Keratinocyte (primary cell): ENCODE measurements around the gene HIF1A. TPM values are rescaled to one million over a fixed set of nuclear protein-coding genes. Genes with fewer than 3 reads are reported as not detected.

Experiments used
- DNase-seq: peaks from one replicate; pipeline ENCODE4 v3.0.0-alpha.2; 2011; ENCODE audit warnings: low read depth, missing footprints, low spot score
- FAIRE-seq: peaks from 2 replicates; lab custom pipeline; 2011; peaks lifted over from hg19 to GRCh38; lab: Jason Lieb, UNC
- H2AFZ ChIP-seq: 2 replicates; pipeline ENCODE4 v1.6.0; 2012; ENCODE audit warnings: low read length, control low read depth, inconsistent platforms; ENCODE audit not compliant: control insufficient read depth
- H3K27ac ChIP-seq: 2 replicates; pipeline ENCODE4 v1.5.1; 2011; ENCODE audit warnings: low read length; ENCODE audit not compliant: control insufficient read depth, insufficient read depth
- H3K27me3 ChIP-seq: 3 replicates; pipeline ENCODE4 v1.6.0; 2011; ENCODE audit warnings: low read length; ENCODE audit not compliant: control insufficient read depth, insufficient read depth; ENCODE audit errors: extremely low read depth
- H3K36me3 ChIP-seq, 2 experiments: 2 replicates in 1 of 2; 3 replicates in 1 of 2; pipeline ENCODE4 v1.5.1; 2011; ENCODE audit warnings: low read length in 2 of 2, mild to moderate bottlenecking in 1 of 2; ENCODE audit not compliant: control insufficient read depth in 2 of 2, insufficient read depth in 2 of 2; ENCODE audit errors: extremely low read depth in 1 of 2
- H3K4me1 ChIP-seq: 3 replicates; pipeline ENCODE4 v1.5.1; 2011; ENCODE audit warnings: low read length; ENCODE audit not compliant: control insufficient read depth, insufficient read depth; ENCODE audit errors: extremely low read depth
- H3K4me2 ChIP-seq: 3 replicates; pipeline ENCODE4 v1.6.0; 2011; ENCODE audit warnings: low read depth, low read length; ENCODE audit not compliant: control insufficient read depth, insufficient read depth; ENCODE audit errors: extremely low read depth
- H3K4me3 ChIP-seq, 3 experiments: fragments of 200-600 bp in 1 of 3; sonication (generic) in 1 of 3; 2 replicates in 2 of 3; 3 replicates in 1 of 3; pipeline ENCODE4 v1.5.1; 2011 to 2016; ENCODE audit warnings: low read length in 3 of 3, mild to moderate bottlenecking in 3 of 3, control low read depth in 2 of 3, inconsistent platforms in 1 of 3, low read depth in 1 of 3, mixed read lengths in 1 of 3, mixed run types in 1 of 3, moderate library complexity in 1 of 3; ENCODE audit not compliant: control insufficient read depth in 2 of 3, insufficient read depth in 2 of 3; ENCODE audit errors: extremely low read depth in 1 of 3
- H3K79me2 ChIP-seq: 2 replicates; pipeline ENCODE4 v1.6.0; 2012; ENCODE audit warnings: low read length; ENCODE audit not compliant: control insufficient read depth, insufficient read depth
- H3K9ac ChIP-seq: 3 replicates; pipeline ENCODE4 v1.6.0; 2011; ENCODE audit warnings: low read length; ENCODE audit not compliant: control insufficient read depth, insufficient read depth; ENCODE audit errors: extremely low read depth
- H3K9me1 ChIP-seq: 3 replicates; pipeline ENCODE4 v1.6.0; 2011; ENCODE audit warnings: low read length; ENCODE audit not compliant: control insufficient read depth, insufficient read depth; ENCODE audit errors: extremely low read depth
- H3K9me3 ChIP-seq: 2 replicates; pipeline ENCODE4 v1.5.1; 2012; ENCODE audit warnings: low read depth, low read length; ENCODE audit not compliant: control insufficient read depth
- H4K20me1 ChIP-seq: 3 replicates; pipeline ENCODE4 v1.6.0; 2011; ENCODE audit warnings: low read length; ENCODE audit not compliant: control insufficient read depth, insufficient read depth; ENCODE audit errors: extremely low read depth
- CTCF ChIP-seq, 3 experiments: IDR thresholded peaks in 1 of 3; conservative IDR thresholded peaks in 1 of 3; optimal IDR thresholded peaks in 1 of 3; 2 replicates in 2 of 3; 3 replicates in 1 of 3; pipeline versions ENCODE3 to v1.5.1; 2011; ENCODE audit warnings: low read length in 3 of 3, mild to moderate bottlenecking in 3 of 3, moderate library complexity in 2 of 3, control low read depth in 1 of 3, inconsistent platforms in 1 of 3; ENCODE audit not compliant: insufficient read depth in 2 of 3; ENCODE audit errors: extremely low read depth in 1 of 3
- EZH2 ChIP-seq: IDR thresholded peaks from one replicate; pipeline ENCODE4 v1.6.1; 2012; ENCODE audit warnings: inconsistent platforms, mild to moderate bottlenecking, low read length, moderate library complexity
- dilution Hi-C: fragments of 300-500 bp; cut with MboI; formaldehyde crosslinking; loops from one replicate; pipeline ENCODE4 v1.7.0; 2020; ENCODE audit warnings: low sequenced_read_pairs; ENCODE audit not compliant: extremely low pct_ligation_motif_present
- polyA plus RNA-seq, 5 experiments: library from polyadenylated mRNA; depleted of rRNA in 3 of 5; stranded (reverse) in 3 of 5; stranded (forward) in 1 of 5; unstranded in 1 of 5; fragments of >200 nt; gene quantifications; 1 replicate in 1 of 5; 2 replicates in 3 of 5; 3 replicates in 1 of 5; pipeline versions ENCODE4 v1.2.1 to v1.2.3, GENCODE V29; 2011 to 2012; ENCODE audit warnings: missing spikeins in 2 of 5, low read depth in 1 of 5, low replicate concordance in 1 of 5

HIF1A gene
- polyA plus RNA-seq, 1 donor (not counting 4 experiments of a cell fraction or from before 2014, with no cell fraction given): 202 TPM

- no peaks in the 10 kb centered on the region for H3K9me3 ChIP-seq
- no peak overlapping the region for H3K27ac ChIP-seq
- H3K27me3 ChIP-seq: no peaks in the 10 kb centered on the region
- DNase-seq: no peak
- H3K79me2 ChIP-seq: no peaks in the 10 kb centered on the region
- no peak for FAIRE-seq
- no peak overlapping the region for H2AFZ ChIP-seq
- H3K4me2 ChIP-seq: no peak overlapping the region
- H3K9ac ChIP-seq: no peak overlapping the region
- no peaks in the 10 kb centered on the region for H3K36me3 ChIP-seq
- no peaks in the 10 kb centered on the region for H4K20me1 ChIP-seq
- peaks cover 33% of the 10 kb centered on the region for H3K4me1 ChIP-seq
- H3K4me3 ChIP-seq: no peak overlapping the region
- no peak for TF ChIP-seq EZH2
- no peak for TF ChIP-seq CTCF (optimal IDR thresholded peaks at IDR 0.05 in 1 of 3, IDR thresholded peaks at IDR 0.05 in 1 of 3, conservative IDR thresholded peaks at IDR 0.05 in 1 of 3; ENCODE audit: extremely low read depth in 1 of 3, insufficient read depth in 2 of 3, low read length in 3 of 3)
- dilution Hi-C loops: no loop called here
- H3K9me1 ChIP-seq: no peaks in the 10 kb centered on the region
Observed at GRCh38 chr14:61663312-61663979, 31.9 kb upstream of the HIF1A start.

- Histone ChIP-seq H3K4me1 (peaks cover 9% of the 10 kb centered on the region), H4K20me1 (no peaks in the 10 kb centered on the region), H2AFZ (peak overlapping the region; percentile 13), H3K9ac (no peak overlapping the region), H3K9me1 (no peaks in the 10 kb centered on the region), H3K9me3 (no peaks in the 10 kb centered on the region), H3K4me3 (no peak overlapping the region), H3K27ac (no peak overlapping the region), H3K79me2 (no peaks in the 10 kb centered on the region), H3K36me3 (no peaks in the 10 kb centered on the region), H3K27me3 (no peaks in the 10 kb centered on the region), H3K4me2 (no peak overlapping the region)
- dilution Hi-C loops: no loop called here
- DNase-seq: no peak
- peak; percentile 87 for FAIRE-seq
- TF ChIP-seq EZH2 (no peak), CTCF (optimal IDR thresholded peaks at IDR 0.05 in 1 of 3, IDR thresholded peaks at IDR 0.05 in 1 of 3, conservative IDR thresholded peaks at IDR 0.05 in 1 of 3; ENCODE audit: extremely low read depth in 1 of 3, insufficient read depth in 2 of 3, low read length in 3 of 3) (no peak)
Observed at GRCh38 chr14:61668282-61668681, 27.0 kb upstream of the HIF1A start.
